Muscle of back (tissue), 11 donors: ENCODE data around the gene CYP3A4. TPM values are rescaled to one million over a fixed set of nuclear protein-coding genes. Genes with fewer than 3 reads are reported as not detected.
"Not testable (repeated sequence)": the region's sequence is repeated elsewhere in the genome, so short reads cannot be mapped to it uniquely, and the experiment has no call there.

Source experiments
- DNase-seq, 3 donors: peaks; one replicate each; pipeline versions ENCODE4 v3.0.0 to v3.0.0-alpha.2; 2013
- polyA plus RNA-seq, 10 donors: library from polyadenylated mRNA; unstranded; fragments of 120-200 nt; gene quantifications; one replicate each; pipeline ENCODE4 v1.2.1, GENCODE V29; 2013; ENCODE audit not compliant: insufficient read length in 10 of 10

CYP3A4 gene
- polyA plus RNA-seq, 10 donors = 0.09 to 0.45 (median 0.12) TPM; not detected in 5

GRCh38 chr7:99755085-99755484, 28.9 kb downstream of the CYP3A4 start:
- no peak for DNase-seq

- peak in 1 of 3 donors; percentile 9 for DNase-seq
Observed at GRCh38 chr7:99752356-99752755, 31.6 kb downstream of the CYP3A4 start.

GRCh38 chr7:99751322-99752052, 32.5 kb downstream of the CYP3A4 start:
- DNase-seq = not testable (repeated sequence)

GRCh38 chr7:99748846-99749579, 35.0 kb downstream of the CYP3A4 start:
- no peak for DNase-seq

DNA sequence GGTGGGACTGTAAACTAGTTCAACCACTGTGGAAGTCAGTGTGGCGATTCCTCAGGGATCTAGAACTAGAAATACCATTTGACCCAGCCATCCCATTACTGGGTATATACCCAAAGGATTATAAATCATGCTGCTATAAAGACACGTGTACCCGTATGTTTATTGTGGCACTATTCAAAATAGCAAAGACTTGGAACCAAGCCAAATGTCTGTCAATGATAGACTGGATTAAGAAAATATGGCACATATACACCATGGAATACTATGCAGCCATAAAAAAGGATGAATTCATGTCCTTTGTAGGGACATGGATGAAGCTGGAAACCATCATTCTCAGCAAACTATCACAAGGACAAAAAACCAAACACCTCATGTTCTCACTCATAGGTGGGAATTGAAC, 37.1 kb downstream of the CYP3A4 start:
- not testable (repeated sequence) for DNase-seq

GRCh38 chr7:99745395-99745794, 38.6 kb downstream of the CYP3A4 start:
- not testable (repeated sequence) for DNase-seq

DNA sequence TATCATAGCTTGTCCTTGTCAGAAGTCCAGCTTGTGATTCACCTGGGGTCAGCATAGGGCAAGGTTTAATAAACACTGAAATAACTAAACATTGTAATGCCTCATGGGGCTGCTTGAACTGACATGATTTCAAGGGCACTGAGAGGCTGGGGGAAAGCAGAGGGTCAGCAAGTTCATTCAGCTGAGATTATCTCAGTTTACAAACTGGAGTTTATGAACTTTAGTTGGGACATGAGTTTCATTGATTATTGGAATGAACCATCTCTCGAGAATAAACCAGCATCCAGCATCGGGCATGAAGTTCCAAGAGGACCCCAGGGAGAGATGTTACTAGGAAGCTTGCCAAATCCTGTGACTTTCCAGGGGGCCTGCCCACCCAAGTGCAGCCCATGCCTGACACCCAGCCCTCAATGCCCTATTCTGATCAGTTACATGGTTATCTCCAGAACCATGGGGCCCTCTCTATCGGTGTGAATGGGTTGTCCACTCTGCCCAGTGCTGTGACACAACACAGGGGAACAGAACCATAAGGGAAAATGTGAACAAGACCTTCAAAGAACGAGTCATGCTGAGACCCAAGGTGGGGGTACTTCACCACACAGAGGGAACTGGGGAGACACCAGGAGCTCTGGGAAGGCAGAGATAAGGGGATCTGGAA, 41.1 kb downstream of the CYP3A4 start:
- DNase-seq = no peak

DNA sequence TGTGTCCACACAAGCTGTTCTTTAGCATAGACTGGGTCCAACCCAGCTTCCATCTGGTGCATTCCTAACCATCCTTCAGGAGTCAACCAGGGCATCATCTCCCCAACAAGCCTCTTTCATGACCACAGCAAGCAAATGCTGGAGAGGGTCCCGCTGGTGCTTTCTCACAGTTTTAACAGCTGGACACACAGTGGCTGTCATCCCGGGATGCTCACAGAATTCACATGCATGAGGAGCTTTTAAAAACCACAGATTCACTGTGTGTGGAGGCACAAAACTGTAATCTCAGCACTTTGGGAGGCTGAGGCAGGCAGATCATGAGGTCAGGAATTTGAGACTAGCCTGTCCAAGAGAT, 42.6 kb downstream of the CYP3A4 start:
- no peak for DNase-seq

DNA sequence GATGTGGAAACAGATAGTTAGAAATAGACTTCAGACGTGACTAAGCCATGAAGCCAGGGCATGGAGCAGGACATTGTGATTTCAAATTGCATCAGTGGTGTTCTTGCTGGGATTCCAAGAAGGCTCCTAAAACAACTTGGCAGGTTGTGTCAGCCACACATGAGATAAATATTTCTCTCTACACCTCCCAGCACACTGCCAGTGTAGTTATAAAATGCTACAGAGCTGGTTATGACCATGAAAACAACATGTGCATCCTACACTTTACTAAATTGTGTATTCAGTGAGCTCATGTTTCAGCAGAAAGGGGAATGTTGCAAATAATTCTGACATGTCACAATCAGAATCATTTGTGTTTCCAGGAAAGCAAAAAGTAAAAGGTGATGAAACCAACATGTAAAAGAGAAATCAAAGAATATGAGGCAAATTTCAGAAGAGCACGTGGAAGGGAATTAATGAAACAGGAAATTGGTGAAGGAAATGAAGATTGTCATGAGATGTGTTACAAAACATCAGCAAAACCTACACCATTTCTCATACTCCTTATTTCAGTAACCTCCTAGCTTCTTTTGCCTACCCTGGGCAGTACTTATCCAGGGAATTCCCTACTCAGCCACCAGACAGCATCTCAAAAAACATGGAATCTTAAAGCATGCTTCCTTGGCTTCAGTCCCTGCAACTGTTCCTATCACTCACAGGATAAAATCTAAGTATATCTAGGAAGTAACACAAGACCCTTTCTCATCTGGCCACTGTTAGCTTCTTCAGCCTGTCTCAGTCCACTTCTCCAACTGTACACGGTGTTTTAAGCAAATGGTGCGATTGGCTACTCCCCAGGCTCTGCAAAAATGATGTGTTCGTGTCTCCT, 43.2 kb downstream of the CYP3A4 start:
- peak; percentile 29 to 57 (median 32) for DNase-seq

DNA sequence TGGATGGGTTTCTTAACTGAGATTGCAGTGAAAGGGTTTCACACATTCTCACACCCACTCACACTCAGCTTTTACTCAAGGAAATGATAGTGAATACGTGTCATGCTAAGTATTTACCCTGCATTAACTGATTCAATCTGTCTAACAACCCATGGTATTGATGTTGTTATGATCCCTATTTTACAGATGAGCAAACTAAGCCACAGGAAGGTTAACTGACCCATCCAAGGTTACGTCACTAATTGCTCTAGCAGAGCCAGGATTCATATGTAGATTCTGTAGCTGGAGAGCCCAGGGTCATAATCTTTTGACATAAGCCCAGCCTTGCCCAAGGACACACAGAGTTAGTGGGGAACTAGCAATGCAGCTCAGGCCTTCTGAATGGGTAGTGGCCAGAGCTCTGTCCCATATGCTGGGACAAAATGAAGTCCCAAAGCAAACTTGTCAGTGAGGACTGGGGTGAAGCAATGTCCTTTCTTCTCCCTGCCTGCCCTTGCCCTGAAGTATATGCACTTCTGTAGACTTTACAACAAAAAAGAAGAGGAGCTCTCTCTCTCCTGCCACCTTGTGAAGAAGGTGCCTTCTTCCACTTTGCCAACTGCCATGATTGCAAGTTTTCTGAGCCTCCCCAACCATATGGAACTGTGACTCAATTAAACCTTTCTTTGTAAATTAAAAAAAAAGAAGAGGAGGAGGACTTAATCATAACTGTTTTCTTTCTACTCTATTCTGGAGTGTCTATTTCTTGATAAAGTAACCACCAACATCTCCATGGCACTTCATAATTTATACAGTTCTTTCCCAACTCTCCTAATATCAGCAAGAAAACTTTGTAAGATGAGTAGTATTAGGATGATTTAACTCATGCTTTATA, 44.0 kb downstream of the CYP3A4 start:
- no peak for DNase-seq

DNA sequence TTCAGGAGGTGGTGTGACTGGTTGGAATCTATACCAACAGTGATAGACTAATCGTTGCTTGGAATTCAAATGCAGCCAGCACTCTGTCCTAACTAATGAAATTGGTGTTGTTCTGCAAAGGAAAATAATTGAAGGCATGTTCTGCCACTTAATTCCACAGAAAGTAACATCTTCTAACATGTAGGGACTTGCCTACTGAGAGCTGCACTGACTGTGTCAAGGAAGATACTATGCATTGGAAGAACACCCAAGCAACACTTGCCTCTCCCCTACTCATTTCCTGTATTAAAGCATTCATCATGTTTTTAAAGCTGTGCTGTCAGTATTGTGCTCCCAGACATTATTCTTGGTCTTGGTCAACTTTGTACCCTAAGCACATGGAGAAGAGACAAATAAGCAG, 46.3 kb downstream of the CYP3A4 start:
- DNase-seq = no peak

- not testable (repeated sequence) for DNase-seq
Observed at GRCh38 chr7:99736667-99737066, 47.3 kb downstream of the CYP3A4 start.

DNA sequence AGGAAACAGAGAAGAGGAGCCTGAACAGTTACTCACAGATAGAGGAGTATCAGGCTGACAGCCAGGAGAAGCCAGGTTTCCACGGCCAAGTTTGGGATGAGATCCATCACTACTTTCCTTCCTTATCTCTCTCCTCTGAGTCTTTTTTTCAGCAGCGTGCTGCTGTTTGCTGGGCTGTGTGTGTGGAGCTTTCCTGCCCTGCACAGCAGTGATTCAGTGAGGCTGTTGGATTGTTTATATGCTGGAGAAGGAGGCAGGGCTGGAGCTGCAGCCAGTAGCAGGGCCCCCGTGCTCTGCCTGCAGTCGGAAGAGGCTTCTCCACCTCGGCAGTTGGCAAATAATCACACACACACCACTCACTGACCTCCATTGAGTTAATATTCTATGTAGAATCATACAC, 49.0 kb downstream of the CYP3A4 start, which contains the start of gene CYP3A7:
CYP3A7 (minus strand) TSS at position 210 of the 400 bp plus-strand sequence; CDS start at position 107, 103 bp downstream.
- DNase-seq = no peak

- DNase-seq = no peak
Observed at GRCh38 chr7:99733448-99733847, 50.5 kb downstream of the CYP3A4 start.

DNA sequence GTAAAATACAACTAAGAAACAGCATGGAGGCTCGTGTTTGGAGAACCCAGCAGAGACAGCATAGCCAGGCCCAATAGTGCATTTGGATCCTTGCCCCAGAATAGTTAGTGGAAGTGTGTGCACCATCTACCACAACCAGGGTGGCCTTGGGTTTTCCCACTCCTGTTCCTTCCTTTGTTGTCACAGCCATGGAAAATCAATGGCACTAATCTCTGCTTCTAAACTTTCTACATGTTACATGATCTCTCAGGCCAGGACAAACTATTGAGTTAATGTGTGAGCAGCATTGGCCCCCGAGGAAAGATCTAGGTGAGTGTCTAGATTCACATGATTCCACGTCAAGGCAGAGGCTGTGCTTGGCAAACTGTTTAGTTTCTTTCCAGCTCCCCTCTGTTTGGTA, 51.0 kb downstream of the CYP3A4 start:
- no peak for DNase-seq

DNA sequence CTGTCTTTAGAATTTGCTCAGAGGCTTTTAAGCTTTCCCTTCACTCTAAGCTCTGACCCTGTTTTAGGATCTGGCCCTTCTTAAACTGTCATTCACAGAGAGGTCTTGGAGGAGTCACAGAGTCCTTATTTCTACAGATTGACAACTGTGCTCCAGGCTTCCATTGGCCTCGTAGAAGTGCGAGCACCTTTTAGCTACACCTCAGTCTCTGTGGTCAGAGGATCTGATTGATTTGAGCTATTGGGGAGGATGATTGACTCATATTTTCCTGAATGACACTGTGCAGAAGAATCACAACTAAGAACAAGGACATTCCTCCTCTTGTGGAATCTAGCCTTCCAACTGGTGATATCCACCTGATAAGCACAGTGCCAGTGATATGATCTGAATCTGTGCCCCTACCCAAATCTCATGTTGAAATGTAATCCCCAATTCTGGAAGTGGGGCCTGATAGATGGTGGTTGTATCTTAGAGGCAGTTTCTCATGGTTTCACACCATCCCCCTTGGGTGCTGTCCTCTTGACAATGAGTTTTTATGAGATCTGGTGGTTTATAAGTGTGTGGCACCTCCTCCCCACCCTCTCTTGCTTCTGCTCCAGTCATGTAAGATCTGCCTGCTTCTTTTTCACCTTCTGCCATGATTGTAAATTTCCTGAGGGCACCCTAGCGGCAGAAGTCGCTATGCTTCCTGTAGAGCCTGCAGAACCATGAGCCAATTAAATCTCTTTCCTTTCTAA, 52.2 kb downstream of the CYP3A4 start:
- DNase-seq = no peak

- DNase-seq = no peak
Observed at GRCh38 chr7:99730992-99731391, 53.0 kb downstream of the CYP3A4 start.

DNA sequence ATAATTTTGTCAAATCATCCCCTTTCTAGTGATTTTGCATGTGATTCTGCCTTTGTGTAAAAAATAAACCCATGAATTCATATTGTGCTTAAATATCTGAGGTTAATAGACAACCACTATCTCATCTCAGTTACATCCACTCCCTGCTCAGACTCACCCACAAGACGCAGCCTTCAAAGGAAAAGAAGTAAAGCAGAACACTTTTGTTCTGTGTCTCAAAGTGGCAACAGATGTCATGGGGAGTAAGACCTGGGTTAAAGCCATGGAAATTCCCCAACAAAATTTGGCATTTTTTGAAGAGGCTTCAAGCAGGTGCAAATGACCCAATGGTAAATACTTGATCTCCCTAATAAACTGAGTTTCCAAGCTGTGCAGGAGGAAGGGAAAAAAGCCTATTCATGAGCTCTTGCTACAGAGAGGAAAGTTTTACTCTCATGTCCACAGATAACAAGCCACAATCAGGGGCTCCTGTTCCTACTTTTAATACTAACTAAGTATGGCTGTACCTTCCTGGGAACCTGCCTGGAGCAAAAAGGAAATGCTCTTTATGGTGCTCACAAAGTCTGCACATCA, 53.7 kb downstream of the CYP3A4 start:
- DNase-seq = no peak

GRCh38 chr7:99729486-99730237, 54.3 kb downstream of the CYP3A4 start:
- no peak for DNase-seq
